Activated CD8-positive, alpha-beta T cell treated with anti-CD3 and anti-CD28 coated beads for 36 hours (primary cell): ENCODE results near the gene RPL27A. TPM values are rescaled to one million over a fixed set of nuclear protein-coding genes. Genes with fewer than 3 reads are reported as not detected.

Source experiments
- ATAC-seq: fragments of 200-7000 bp; cut with Tn5 transposase; one replicate; pipeline ENCODE4 v1.10.0; 2021; ENCODE audit warnings: mild to moderate bottlenecking, moderate library complexity
- CTCF ChIA-PET: fragments of 350-600 bp; sonication (Branson Sonifier 250); formaldehyde crosslinking; loops from one replicate; lab custom pipeline; 2021; ENCODE audit warnings: antibody characterized with exemption; lab: Charles Lee
- POLR2A ChIA-PET: fragments of 350-600 bp; sonication (Branson Sonifier 250); formaldehyde crosslinking; loops from one replicate; lab custom pipeline; 2021; ENCODE audit warnings: antibody characterized with exemption; lab: Charles Lee
- DNase-seq: peaks from one replicate; pipeline ENCODE4 v3.0.0-alpha.2; 2020
- H3K27ac Mint-ChIP-seq: one replicate; pipeline ENCODE4 v1.8.0; 2021; ENCODE audit warnings: mild to moderate bottlenecking, mixed read lengths
- H3K27me3 Mint-ChIP-seq: one replicate; pipeline ENCODE4 v1.8.0; 2021; ENCODE audit warnings: mixed read lengths
- H3K36me3 Mint-ChIP-seq: one replicate; pipeline ENCODE4 v1.8.0; 2021; ENCODE audit warnings: low read depth, mixed read lengths
- H3K4me1 Mint-ChIP-seq: one replicate; pipeline ENCODE4 v1.8.0; 2021; ENCODE audit warnings: low read depth, mixed read lengths
- H3K4me3 Mint-ChIP-seq: one replicate; pipeline ENCODE4 v1.8.0; 2021; ENCODE audit warnings: mild to moderate bottlenecking, moderate library complexity, mixed read lengths
- H3K9me3 Mint-ChIP-seq: one replicate; pipeline ENCODE4 v1.8.0; 2021; ENCODE audit warnings: mixed read lengths
- CTCF ChIP-seq: fragments of 200-600 bp; IDR thresholded peaks from one replicate; pipeline ENCODE4 v1.8.0; 2022; ENCODE audit warnings: antibody characterized with exemption, mild to moderate bottlenecking
- intact Hi-C: fragments of 100-400 bp; cut with micrococcal nuclease; formaldehyde crosslinking; loops from one replicate; pipeline ENCODE4 v1.10.0; 2022
- total RNA-seq, 2 experiments: library from RNA; stranded (reverse); gene quantifications; one replicate each; pipeline ENCODE4 v1.2.3, GENCODE V29; 2021

Gene RPL27A
- total RNA-seq, 2 experiments from 2014 or later = 959 to 987 TPM

GRCh38 chr11:8650401-8650990, 32.1 kb upstream of the RPL27A start:
- Mint-ChIP-seq H3K9me3 (no peaks in the 10 kb centered on the region), H3K36me3 (peaks cover 16% of the 10 kb centered on the region), H3K4me3 (no peak overlapping the region), H3K27ac (no peak overlapping the region), H3K4me1 (no peaks in the 10 kb centered on the region), H3K27me3 (no peaks in the 10 kb centered on the region)
- DNase-seq (no peak), ATAC-seq (no peak)
- ChIA-PET POLR2A (no interaction called here), CTCF (interaction anchor here (0.9 kb wide), 1 partner anchor 11 kb away, joined by 3 read pairs; no protein-coding TSS in a partner anchor)
- TF ChIP-seq CTCF = no peak
- intact Hi-C loops = no loop called here

GRCh38 chr11:8652140-8652539, 30.5 kb upstream of the RPL27A start:
- POLR2A ChIA-PET = no interaction called here
- no peak for ATAC-seq
- no peak for DNase-seq
- Mint-ChIP-seq H3K27me3 (no peaks in the 10 kb centered on the region), H3K27ac (no peak overlapping the region), H3K36me3 (peaks cover 11% of the 10 kb centered on the region), H3K4me3 (no peak overlapping the region), H3K4me1 (no peaks in the 10 kb centered on the region), H3K9me3 (no peaks in the 10 kb centered on the region)
- no peak for TF ChIP-seq CTCF
- intact Hi-C loops = no loop called here
- CTCF ChIA-PET = no interaction called here

- Mint-ChIP-seq H3K27ac (no peak overlapping the region), H3K27me3 (no peaks in the 10 kb centered on the region), H3K9me3 (no peaks in the 10 kb centered on the region), H3K4me1 (no peaks in the 10 kb centered on the region), H3K36me3 (peaks cover 9% of the 10 kb centered on the region), H3K4me3 (no peak overlapping the region)
- CTCF ChIA-PET = no interaction called here
- intact Hi-C loops = no loop called here
- POLR2A ChIA-PET = no interaction called here
- TF ChIP-seq CTCF = no peak
- ATAC-seq = no peak
- no peak for DNase-seq
Observed at GRCh38 chr11:8654503-8654902, 28.1 kb upstream of the RPL27A start.

GRCh38 chr11:8656291-8656690, 26.3 kb upstream of the RPL27A start:
- Mint-ChIP-seq H3K9me3 (no peaks in the 10 kb centered on the region), H3K27me3 (no peaks in the 10 kb centered on the region), H3K4me1 (no peaks in the 10 kb centered on the region), H3K27ac (no peak overlapping the region), H3K36me3 (peaks cover 10% of the 10 kb centered on the region), H3K4me3 (no peak overlapping the region)
- intact Hi-C loops = no loop called here
- no peak for TF ChIP-seq CTCF
- ATAC-seq = no peak
- POLR2A ChIA-PET = interaction anchor here (0.7 kb wide), 1 partner anchor 10 kb away, joined by 3 read pairs; no protein-coding TSS in a partner anchor
- CTCF ChIA-PET = no interaction called here
- no peak for DNase-seq

GRCh38 chr11:8658321-8659057, 24.1 kb upstream of the RPL27A start:
- Mint-ChIP-seq H3K27ac (no peak overlapping the region), H3K9me3 (no peaks in the 10 kb centered on the region)

More at GRCh38 chr11:8658321-8659057, 24.1 kb upstream of the RPL27A start:
- H3K36me3 Mint-ChIP-seq = peaks cover 8% of the 10 kb centered on the region
- CTCF ChIA-PET = no interaction called here
- H3K4me1 Mint-ChIP-seq = no peaks in the 10 kb centered on the region
- no peak for ATAC-seq
- no peaks in the 10 kb centered on the region for H3K27me3 Mint-ChIP-seq
- TF ChIP-seq CTCF = no peak
- no peak for DNase-seq
- POLR2A ChIA-PET = interaction anchor here (0.6 to 1.3 kb wide), 2 partner anchors 24 to 72 kb away, joined by 3 to 7 read pairs; partner anchors contain the start of genes RPL27A and TRIM66
- intact Hi-C loops = no loop called here
- H3K4me3 Mint-ChIP-seq = no peak overlapping the region
